Measurements from ENCODE around the gene BRICD5.
A peak's percentile ranks its signal among the peaks of the same experiment; 100 is the strongest.

BRICD5 gene

GRCh38 chr16:2195322-2196161, 15.1 kb downstream of the BRICD5 start:
- TF ChIP-seq CTCF (conservative IDR thresholded peaks at IDR 0.05), result no peak
- peak overlapping the region; percentile 64 for H3K27ac ChIP-seq

DNA sequence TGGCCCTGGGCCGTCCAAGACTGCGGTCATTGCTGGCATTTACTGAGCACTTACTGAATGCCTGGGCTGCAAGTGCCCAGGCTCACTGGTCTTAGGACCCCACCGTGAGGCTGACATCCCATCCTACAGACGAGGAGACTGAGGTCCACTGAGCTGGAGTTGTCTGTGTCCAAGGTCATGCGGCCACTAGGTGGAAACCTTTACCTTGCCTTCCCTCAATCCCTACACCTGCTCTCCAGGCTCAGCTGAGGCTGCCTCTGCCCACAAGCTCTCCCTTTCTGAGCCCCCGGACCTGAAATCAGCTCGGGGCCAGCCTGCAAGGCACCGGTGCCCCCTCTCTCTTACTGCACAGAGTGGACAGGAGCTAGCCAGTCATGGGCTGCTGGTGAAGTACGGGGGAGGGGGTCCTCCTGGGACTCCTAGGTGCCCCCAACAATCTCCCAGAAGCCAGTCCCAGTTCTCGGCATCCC, 15.8 kb downstream of the BRICD5 start:
- TF ChIP-seq CTCF (conservative IDR thresholded peaks at IDR 0.05), result peak; percentile 69
- H3K27ac ChIP-seq, result peak overlapping the region; percentile 64; the same call in 1 of the 2 replicates

DNA sequence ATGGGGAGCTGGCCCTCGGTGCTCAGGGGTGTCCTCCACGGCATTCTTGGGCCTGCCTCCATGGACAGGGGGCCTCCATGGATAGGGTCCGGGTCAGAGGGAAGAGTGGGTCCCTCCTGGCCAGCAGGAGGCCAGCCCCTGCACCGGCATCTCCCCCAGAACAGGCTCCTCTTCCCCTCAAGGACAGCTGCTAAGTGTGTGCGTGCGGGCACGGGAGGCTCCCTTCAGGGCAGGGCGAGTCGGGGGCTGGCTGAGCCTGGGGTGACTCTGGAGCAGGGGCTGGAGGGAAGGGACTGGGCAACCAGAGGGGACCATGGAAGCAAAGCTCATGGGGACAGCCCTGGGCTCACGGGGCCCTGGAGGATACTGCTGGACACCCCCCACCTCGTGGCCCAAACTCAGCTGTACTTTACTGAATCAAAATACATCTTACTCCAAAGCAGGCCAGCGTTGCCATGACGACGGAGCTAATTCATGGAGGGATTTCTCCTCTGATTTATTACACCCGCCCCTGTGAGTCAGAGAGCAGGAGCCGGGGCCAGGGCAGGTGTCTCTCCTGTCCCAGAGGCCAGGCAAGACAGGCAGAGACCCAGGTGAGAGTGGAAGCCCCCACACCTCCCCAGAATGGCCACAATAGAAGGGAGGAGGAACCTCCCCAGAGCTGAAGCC, 16.4 kb downstream of the BRICD5 start:
- no peak overlapping the region for H3K27ac ChIP-seq
- TF ChIP-seq CTCF (conservative IDR thresholded peaks at IDR 0.05), result no peak

DNA sequence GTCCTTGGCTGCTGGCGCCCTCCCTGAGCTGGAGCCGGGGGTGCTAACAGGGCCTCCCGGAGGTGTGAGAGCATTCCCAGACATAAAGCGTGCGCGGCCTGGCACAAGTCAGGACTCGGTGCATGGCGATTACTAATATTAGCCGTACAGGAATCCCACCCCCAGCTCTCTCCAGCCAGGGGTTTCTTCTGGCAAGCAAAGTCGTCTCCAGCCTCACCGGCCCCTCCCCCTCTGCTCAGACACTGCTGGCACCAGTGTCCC, 19.3 kb downstream of the BRICD5 start:
- no peak overlapping the region for H3K27ac ChIP-seq
- no peak for TF ChIP-seq CTCF (conservative IDR thresholded peaks at IDR 0.05)

- no peak overlapping the region for H3K27ac ChIP-seq
- TF ChIP-seq CTCF (conservative IDR thresholded peaks at IDR 0.05), result no peak
Measured at GRCh38 chr16:2190659-2191445, 19.8 kb downstream of the BRICD5 start.

GRCh38 chr16:2190002-2190658, 20.5 kb downstream of the BRICD5 start:
- no peak for TF ChIP-seq CTCF (conservative IDR thresholded peaks at IDR 0.05)
- no peak overlapping the region for H3K27ac ChIP-seq
